Panc1 (cell line): ENCODE results near the gene NEB. TPM values are rescaled to one million over a fixed set of nuclear protein-coding genes. Genes with fewer than 3 reads are reported as not detected.

Experiments used
- ATAC-seq: fragments of 200-7000 bp; cut with Tn5 transposase; 2 replicates; pipeline ENCODE4 v1.9.1; 2020; ENCODE audit warnings: mild to moderate bottlenecking, moderate library complexity
- BruUV-seq: library from RNA; stranded (reverse); fragments of 400-500 nt; replicated peaks from 2 replicates; lab custom pipeline; 2021; lab: Mats Ljungman, UMichigan
- CTCF ChIA-PET: fragments of 300-600 bp; sonication (Branson Sonifier 250); formaldehyde crosslinking; loops from one replicate; lab custom pipeline; 2022; ENCODE audit warnings: antibody characterized with exemption; lab: Charles Lee
- POLR2A ChIA-PET: fragments of 300-600 bp; sonication (Branson Sonifier 250); formaldehyde crosslinking; loops from one replicate; lab custom pipeline; 2022; ENCODE audit warnings: antibody characterized with exemption; lab: Charles Lee
- DNase-seq: peaks from one replicate; pipeline ENCODE4 v3.0.0-alpha.2; 2010; ENCODE audit warnings: low read depth, low spot score
- H3K27ac ChIP-seq: 2 replicates; pipeline ENCODE4 v1.5.1; 2011; ENCODE audit warnings: mild to moderate bottlenecking, low read length, inconsistent platforms
- H3K27me3 ChIP-seq: fragments of 200-500 bp; sonication (Bioruptor generic); 2 replicates; pipeline ENCODE4 v1.6.0; 2014; ENCODE audit warnings: low read length, inconsistent platforms; ENCODE audit not compliant: control insufficient read depth, insufficient read depth
- H3K36me3 ChIP-seq: fragments of 200-500 bp; sonication (Bioruptor generic); 2 replicates; pipeline ENCODE4 v1.5.1; 2014; ENCODE audit warnings: inconsistent platforms, mild to moderate bottlenecking, low read length, moderate library complexity; ENCODE audit not compliant: control insufficient read depth, insufficient read depth
- H3K4me1 ChIP-seq: 2 replicates; pipeline ENCODE4 v1.5.1; 2011; ENCODE audit warnings: inconsistent platforms, mild to moderate bottlenecking, low read length, moderate library complexity; ENCODE audit not compliant: control insufficient read depth, insufficient read depth
- H3K4me3 ChIP-seq, 2 experiments: 2 replicates each; pipeline ENCODE4 v1.5.1; 2011 to 2012; ENCODE audit warnings: low read depth in 2 of 2, low read length in 2 of 2, mild to moderate bottlenecking in 2 of 2, inconsistent platforms in 1 of 2, moderate library complexity in 1 of 2
- H3K9me3 ChIP-seq: fragments of 200-500 bp; sonication (Bioruptor generic); 2 replicates; pipeline ENCODE4 v1.5.1; 2014; ENCODE audit warnings: low read depth, mild to moderate bottlenecking, inconsistent platforms, low read length, moderate library complexity; ENCODE audit not compliant: control insufficient read depth, insufficient read depth
- POLR2AphosphoS5 ChIP-seq: IDR thresholded peaks from 2 replicates; pipeline ENCODE4 v1.6.1; 2012; ENCODE audit warnings: mild to moderate bottlenecking, low read depth, low read length, moderate library complexity
- SIN3A ChIP-seq: IDR thresholded peaks from 2 replicates; pipeline ENCODE4 v1.6.1; 2012; ENCODE audit warnings: low read depth, mild to moderate bottlenecking, low read length, moderate library complexity, borderline replicate concordance; ENCODE audit not compliant: insufficient read depth
- TCF7L2 ChIP-seq: IDR thresholded peaks from 2 replicates; pipeline ENCODE4 v1.6.1; 2011; ENCODE audit warnings: mild to moderate bottlenecking, low read depth, low read length, inconsistent platforms
- in situ Hi-C: cut with HindIII; loops from 2 replicates; pipeline ENCODE4 v1.10.0; 2016; ENCODE audit warnings: low sequenced_read_pairs, low pct_unique_long_range_greater_than_20kb
- intact Hi-C: fragments of 100-400 bp; cut with micrococcal nuclease; formaldehyde crosslinking; loops from one replicate; pipeline ENCODE4 v1.10.0; 2022; ENCODE audit not compliant: unreplicated experiment
- total RNA-seq: library from RNA; stranded (reverse); gene quantifications from one replicate; pipeline ENCODE4 v1.2.1, GENCODE V29; 2021; ENCODE audit not compliant: unreplicated experiment
- TF ChIP-seq, protein P1 (sequence below), 2 experiments: IDR thresholded peaks; 2 replicates each; pipeline ENCODE4 v1.6.1; 2011 to 2012; ENCODE audit warnings: low read depth in 2 of 2, control low read depth in 1 of 2, low read length in 1 of 2, mild to moderate bottlenecking in 1 of 2, moderate library complexity in 1 of 2; ENCODE audit not compliant: insufficient read depth in 1 of 2
- TF ChIP-seq, protein P2 (sequence below): fragments of 450-650 bp; IDR thresholded peaks from 2 replicates; pipeline ENCODE4 v1.5.1; 2017; ENCODE audit warnings: mild to moderate bottlenecking

The NEB gene
- total RNA-seq, 1 experiment from 2014 or later, result 0.10 TPM

DNA sequence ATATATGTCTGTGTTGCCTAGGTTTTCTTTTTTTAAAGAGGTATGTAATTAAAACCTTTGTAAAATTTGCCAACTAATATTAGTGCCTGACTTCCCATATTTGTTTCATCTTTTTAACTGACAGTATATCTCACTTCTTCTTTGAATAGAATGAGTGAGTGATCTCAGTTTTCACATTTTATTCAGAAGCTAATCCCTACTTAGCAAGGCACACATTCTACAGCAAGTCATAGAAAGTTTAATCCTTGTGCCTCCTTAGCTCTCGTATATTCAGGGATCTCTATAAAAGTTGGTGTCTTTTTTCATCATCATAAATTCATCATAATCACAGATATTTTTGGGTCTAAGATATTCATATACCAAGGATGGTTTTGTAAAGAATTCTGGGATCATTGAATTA, 258.0 kb downstream of the NEB start:
- TF ChIP-seq, protein P1, sequence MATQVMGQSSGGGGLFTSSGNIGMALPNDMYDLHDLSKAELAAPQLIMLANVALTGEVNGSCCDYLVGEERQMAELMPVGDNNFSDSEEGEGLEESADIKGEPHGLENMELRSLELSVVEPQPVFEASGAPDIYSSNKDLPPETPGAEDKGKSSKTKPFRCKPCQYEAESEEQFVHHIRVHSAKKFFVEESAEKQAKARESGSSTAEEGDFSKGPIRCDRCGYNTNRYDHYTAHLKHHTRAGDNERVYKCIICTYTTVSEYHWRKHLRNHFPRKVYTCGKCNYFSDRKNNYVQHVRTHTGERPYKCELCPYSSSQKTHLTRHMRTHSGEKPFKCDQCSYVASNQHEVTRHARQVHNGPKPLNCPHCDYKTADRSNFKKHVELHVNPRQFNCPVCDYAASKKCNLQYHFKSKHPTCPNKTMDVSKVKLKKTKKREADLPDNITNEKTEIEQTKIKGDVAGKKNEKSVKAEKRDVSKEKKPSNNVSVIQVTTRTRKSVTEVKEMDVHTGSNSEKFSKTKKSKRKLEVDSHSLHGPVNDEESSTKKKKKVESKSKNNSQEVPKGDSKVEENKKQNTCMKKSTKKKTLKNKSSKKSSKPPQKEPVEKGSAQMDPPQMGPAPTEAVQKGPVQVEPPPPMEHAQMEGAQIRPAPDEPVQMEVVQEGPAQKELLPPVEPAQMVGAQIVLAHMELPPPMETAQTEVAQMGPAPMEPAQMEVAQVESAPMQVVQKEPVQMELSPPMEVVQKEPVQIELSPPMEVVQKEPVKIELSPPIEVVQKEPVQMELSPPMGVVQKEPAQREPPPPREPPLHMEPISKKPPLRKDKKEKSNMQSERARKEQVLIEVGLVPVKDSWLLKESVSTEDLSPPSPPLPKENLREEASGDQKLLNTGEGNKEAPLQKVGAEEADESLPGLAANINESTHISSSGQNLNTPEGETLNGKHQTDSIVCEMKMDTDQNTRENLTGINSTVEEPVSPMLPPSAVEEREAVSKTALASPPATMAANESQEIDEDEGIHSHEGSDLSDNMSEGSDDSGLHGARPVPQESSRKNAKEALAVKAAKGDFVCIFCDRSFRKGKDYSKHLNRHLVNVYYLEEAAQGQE (IDR thresholded peaks at IDR 0.05; ENCODE audit: insufficient read depth in 1 of 2, low read depth in 2 of 2, low read length in 1 of 2), result no peak
- no peak for TF ChIP-seq POLR2AphosphoS5
- TF ChIP-seq, protein P2, sequence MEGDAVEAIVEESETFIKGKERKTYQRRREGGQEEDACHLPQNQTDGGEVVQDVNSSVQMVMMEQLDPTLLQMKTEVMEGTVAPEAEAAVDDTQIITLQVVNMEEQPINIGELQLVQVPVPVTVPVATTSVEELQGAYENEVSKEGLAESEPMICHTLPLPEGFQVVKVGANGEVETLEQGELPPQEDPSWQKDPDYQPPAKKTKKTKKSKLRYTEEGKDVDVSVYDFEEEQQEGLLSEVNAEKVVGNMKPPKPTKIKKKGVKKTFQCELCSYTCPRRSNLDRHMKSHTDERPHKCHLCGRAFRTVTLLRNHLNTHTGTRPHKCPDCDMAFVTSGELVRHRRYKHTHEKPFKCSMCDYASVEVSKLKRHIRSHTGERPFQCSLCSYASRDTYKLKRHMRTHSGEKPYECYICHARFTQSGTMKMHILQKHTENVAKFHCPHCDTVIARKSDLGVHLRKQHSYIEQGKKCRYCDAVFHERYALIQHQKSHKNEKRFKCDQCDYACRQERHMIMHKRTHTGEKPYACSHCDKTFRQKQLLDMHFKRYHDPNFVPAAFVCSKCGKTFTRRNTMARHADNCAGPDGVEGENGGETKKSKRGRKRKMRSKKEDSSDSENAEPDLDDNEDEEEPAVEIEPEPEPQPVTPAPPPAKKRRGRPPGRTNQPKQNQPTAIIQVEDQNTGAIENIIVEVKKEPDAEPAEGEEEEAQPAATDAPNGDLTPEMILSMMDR, result no peak
- no peak for TF ChIP-seq TCF7L2
- ATAC-seq, result no peak
- BruUV-seq, result no TSS peak
- Histone ChIP-seq H3K4me1 (no peaks in the 10 kb centered on the region), H3K27ac (no peak overlapping the region), H3K9me3 (no peaks in the 10 kb centered on the region), H3K4me3 (no peak overlapping the region), H3K36me3 (peaks cover 42% of the 10 kb centered on the region), H3K27me3 (no peaks in the 10 kb centered on the region)
- DNase-seq, result no peak
- in situ Hi-C loops (no loop called here), intact Hi-C loops (no loop called here)
- ChIA-PET CTCF (no interaction called here), POLR2A (interaction anchor here (0.6 kb wide), 1 partner anchor 161 kb away, joined by 3 read pairs; no protein-coding TSS in a partner anchor)

DNA sequence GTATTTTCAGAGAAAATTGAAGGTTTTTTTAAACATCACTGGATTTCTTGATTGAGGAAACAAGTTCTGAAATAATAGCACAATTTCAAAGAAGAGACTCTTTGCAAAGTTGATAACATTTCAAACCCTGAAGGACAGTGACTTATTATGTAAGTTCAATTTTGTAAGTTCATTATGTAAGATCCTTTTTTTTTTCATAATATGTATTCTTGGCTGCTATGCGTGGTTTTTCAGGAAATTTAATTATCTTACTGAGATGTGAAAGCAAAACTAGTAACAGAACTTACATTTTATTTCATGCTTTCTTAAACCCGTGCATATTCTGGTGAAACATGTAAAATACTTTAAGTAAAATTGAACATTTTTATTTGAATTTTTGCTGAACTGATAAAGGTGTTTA, 259.2 kb downstream of the NEB start:
- POLR2A ChIA-PET, result no interaction called here
- BruUV-seq, result no TSS peak
- in situ Hi-C loops, result no loop called here
- intact Hi-C loops, result no loop called here
- no peak overlapping the region for H3K27ac ChIP-seq
- ATAC-seq (no peak), DNase-seq (no peak)
- no peak overlapping the region for H3K4me3 ChIP-seq
- peaks cover 46% of the 10 kb centered on the region for H3K36me3 ChIP-seq
- CTCF ChIA-PET, result no interaction called here
- no peaks in the 10 kb centered on the region for H3K4me1 ChIP-seq
- H3K9me3 ChIP-seq, result no peaks in the 10 kb centered on the region
- no peaks in the 10 kb centered on the region for H3K27me3 ChIP-seq
- TF ChIP-seq SIN3A (no peak), POLR2AphosphoS5 (no peak), TCF7L2 (no peak)
- TF ChIP-seq, protein P2, result no peak
- TF ChIP-seq, protein P1 (IDR thresholded peaks at IDR 0.05; ENCODE audit: insufficient read depth in 1 of 2, low read depth in 2 of 2, low read length in 1 of 2), result no peak
